Measurements from ENCODE around the gene SPPL2B. TPM values are rescaled to one million over a fixed set of nuclear protein-coding genes. Genes with fewer than 3 reads are reported as not detected.

The SPPL2B gene
- total and polyA plus RNA-seq, 4 donors, result 30.2 to 140 (median 73.4) TPM

GRCh38 chr19:2300533-2300932, 28.0 kb upstream of the SPPL2B start:
- H3K9me3 ChIP-seq (ENCODE audit: control insufficient read depth, insufficient read depth, low read length), result no peaks in the 10 kb centered on the region
- no peak for DNase-seq (ENCODE audit: low read depth in 4 of 6, low spot score in 6 of 6)
- H3K4me3 ChIP-seq (ENCODE audit: low read depth, low read length), result no peak overlapping the region
- peaks cover 8% of the 10 kb centered on the region for H3K36me3 ChIP-seq (ENCODE audit: control insufficient read depth, insufficient read depth, low read length)
- H3K27me3 ChIP-seq (ENCODE audit: control insufficient read depth, insufficient read depth, low read length), result peaks cover 6% of the 10 kb centered on the region
- H3K27ac ChIP-seq (ENCODE audit: low read depth, low read length), result no peak overlapping the region
- H3K4me1 ChIP-seq (ENCODE audit: control insufficient read depth, insufficient read depth, low read length), result peaks cover 22% of the 10 kb centered on the region
- 73% methylated on average over 15 of the region's 17 CpGs for WGBS (ENCODE audit: insufficient coverage)

GRCh38 chr19:2302319-2303210, 25.9 kb upstream of the SPPL2B start:
- peaks cover 26% of the 10 kb centered on the region for H3K4me1 ChIP-seq (ENCODE audit: control insufficient read depth, insufficient read depth, low read length)
- WGBS (ENCODE audit: insufficient coverage), result 12% methylated on average over 60 of the region's 62 CpGs
- H3K4me3 ChIP-seq (ENCODE audit: low read depth, low read length), result no peak overlapping the region
- DNase-seq (ENCODE audit: low read depth in 4 of 6, low spot score in 6 of 6), result peak in 2 of 6 donors; percentile 57 to 73
- H3K9me3 ChIP-seq (ENCODE audit: control insufficient read depth, insufficient read depth, low read length), result no peaks in the 10 kb centered on the region
- peaks cover 11% of the 10 kb centered on the region for H3K36me3 ChIP-seq (ENCODE audit: control insufficient read depth, insufficient read depth, low read length)
- H3K27ac ChIP-seq (ENCODE audit: low read depth, low read length), result no peak overlapping the region
- peaks cover 11% of the 10 kb centered on the region for H3K27me3 ChIP-seq (ENCODE audit: control insufficient read depth, insufficient read depth, low read length)

- H3K4me3 ChIP-seq (ENCODE audit: low read depth, low read length), result no peak overlapping the region
These were observed 25.2 kb upstream of the SPPL2B start for GRCh38 chr19:2303211-2303798.

GRCh38 chr19:2305452-2306280, 22.8 kb upstream of the SPPL2B start:
- peaks cover 9% of the 10 kb centered on the region for H3K36me3 ChIP-seq (ENCODE audit: control insufficient read depth, insufficient read depth, low read length)
- no peak overlapping the region for H3K27ac ChIP-seq (ENCODE audit: low read depth, low read length)
- no peak for DNase-seq (ENCODE audit: low read depth in 4 of 6, low spot score in 6 of 6)
- H3K4me3 ChIP-seq (ENCODE audit: low read depth, low read length), result no peak overlapping the region
- WGBS (ENCODE audit: insufficient coverage), result 49% methylated on average over 6 of the region's 19 CpGs
- H3K9me3 ChIP-seq (ENCODE audit: control insufficient read depth, insufficient read depth, low read length), result no peaks in the 10 kb centered on the region
- H3K27me3 ChIP-seq (ENCODE audit: control insufficient read depth, insufficient read depth, low read length), result peaks cover 21% of the 10 kb centered on the region
- peaks cover 50% of the 10 kb centered on the region for H3K4me1 ChIP-seq (ENCODE audit: control insufficient read depth, insufficient read depth, low read length)

More at GRCh38 chr19:2303211-2303798, 25.2 kb upstream of the SPPL2B start:
- 79% methylated on average over 25 of the region's 26 CpGs for WGBS (ENCODE audit: insufficient coverage)
- Histone ChIP-seq H3K36me3 (ENCODE audit: control insufficient read depth, insufficient read depth, low read length) (peaks cover 11% of the 10 kb centered on the region), H3K27ac (ENCODE audit: low read depth, low read length) (no peak overlapping the region), H3K9me3 (ENCODE audit: control insufficient read depth, insufficient read depth, low read length) (no peaks in the 10 kb centered on the region), H3K27me3 (ENCODE audit: control insufficient read depth, insufficient read depth, low read length) (peaks cover 14% of the 10 kb centered on the region), H3K4me1 (ENCODE audit: control insufficient read depth, insufficient read depth, low read length) (peaks cover 31% of the 10 kb centered on the region)
- no peak for DNase-seq (ENCODE audit: low read depth in 4 of 6, low spot score in 6 of 6)

GRCh38 chr19:2306281-2306806, 22.1 kb upstream of the SPPL2B start:
- Histone ChIP-seq H3K4me1 (ENCODE audit: control insufficient read depth, insufficient read depth, low read length) (peaks cover 50% of the 10 kb centered on the region), H3K27me3 (ENCODE audit: control insufficient read depth, insufficient read depth, low read length) (peaks cover 21% of the 10 kb centered on the region), H3K9me3 (ENCODE audit: control insufficient read depth, insufficient read depth, low read length) (no peaks in the 10 kb centered on the region), H3K27ac (ENCODE audit: low read depth, low read length) (no peak overlapping the region), H3K4me3 (ENCODE audit: low read depth, low read length) (no peak overlapping the region), H3K36me3 (ENCODE audit: control insufficient read depth, insufficient read depth, low read length) (peaks cover 8% of the 10 kb centered on the region)
- 78% methylated on average over 11 of the region's 19 CpGs for WGBS (ENCODE audit: insufficient coverage)
- no peak for DNase-seq (ENCODE audit: low read depth in 4 of 6, low spot score in 6 of 6)

GRCh38 chr19:2306971-2307370, 21.5 kb upstream of the SPPL2B start:
- H3K36me3 ChIP-seq (ENCODE audit: control insufficient read depth, insufficient read depth, low read length), result peaks cover 8% of the 10 kb centered on the region
- no peak overlapping the region for H3K27ac ChIP-seq (ENCODE audit: low read depth, low read length)
- 62% methylated on average over 17 of the region's 17 CpGs for WGBS (ENCODE audit: insufficient coverage)
- peaks cover 49% of the 10 kb centered on the region for H3K4me1 ChIP-seq (ENCODE audit: control insufficient read depth, insufficient read depth, low read length)
- H3K27me3 ChIP-seq (ENCODE audit: control insufficient read depth, insufficient read depth, low read length), result peaks cover 21% of the 10 kb centered on the region
- DNase-seq (ENCODE audit: low read depth in 4 of 6, low spot score in 6 of 6), result no peak
- H3K4me3 ChIP-seq (ENCODE audit: low read depth, low read length), result no peak overlapping the region
- H3K9me3 ChIP-seq (ENCODE audit: control insufficient read depth, insufficient read depth, low read length), result no peaks in the 10 kb centered on the region

- 16% methylated on average over 30 of the region's 33 CpGs for WGBS (ENCODE audit: insufficient coverage)
- peaks cover 47% of the 10 kb centered on the region for H3K4me1 ChIP-seq (ENCODE audit: control insufficient read depth, insufficient read depth, low read length)
- DNase-seq (ENCODE audit: low read depth in 4 of 6, low spot score in 6 of 6), result no peak
- H3K4me3 ChIP-seq (ENCODE audit: low read depth, low read length), result peak overlapping the region; percentile 39
- H3K36me3 ChIP-seq (ENCODE audit: control insufficient read depth, insufficient read depth, low read length), result peaks cover 8% of the 10 kb centered on the region
- no peaks in the 10 kb centered on the region for H3K9me3 ChIP-seq (ENCODE audit: control insufficient read depth, insufficient read depth, low read length)
- no peak overlapping the region for H3K27ac ChIP-seq (ENCODE audit: low read depth, low read length)
- H3K27me3 ChIP-seq (ENCODE audit: control insufficient read depth, insufficient read depth, low read length), result peaks cover 23% of the 10 kb centered on the region
These were observed 20.9 kb upstream of the SPPL2B start for GRCh38 chr19:2307518-2308012.

GRCh38 chr19:2308114-2308556, 20.3 kb upstream of the SPPL2B start, which contains the start of gene LINGO3:
Gene LINGO3 (minus strand): TSS chr19:2308154. CDS start chr19:2291776, 16,378 bp downstream.
- Histone ChIP-seq H3K4me3 (ENCODE audit: low read depth, low read length) (peak within 1 kb of the TSS; percentile 39), H3K27me3 (ENCODE audit: control insufficient read depth, insufficient read depth, low read length) (peaks cover 21% of the 10 kb centered on the region)
- WGBS (ENCODE audit: insufficient coverage), result 2% methylated on average over 63 of the region's 63 CpGs

More at GRCh38 chr19:2308114-2308556, 20.3 kb upstream of the SPPL2B start, which contains the start of gene LINGO3:
- no peaks in the 10 kb centered on the region for H3K9me3 ChIP-seq (ENCODE audit: control insufficient read depth, insufficient read depth, low read length)
- peak in 2 of 6 donors; percentile 48 to 69 for DNase-seq (ENCODE audit: low read depth in 4 of 6, low spot score in 6 of 6)
- H3K27ac ChIP-seq (ENCODE audit: low read depth, low read length), result no peak within 1 kb of the TSS
- peaks cover 43% of the 10 kb centered on the region for H3K4me1 ChIP-seq (ENCODE audit: control insufficient read depth, insufficient read depth, low read length)
- peaks cover 8% of the 10 kb centered on the region for H3K36me3 ChIP-seq (ENCODE audit: control insufficient read depth, insufficient read depth, low read length)

Data from spinal cord (tissue), 10 donors.